Epithelial cell of esophagus (primary cell): ENCODE results near the gene EDC3.
A peak's percentile ranks its signal among the peaks of the same experiment; 100 is the strongest.
"Not testable (repeated sequence)": the region's sequence is repeated elsewhere in the genome, so short reads cannot be mapped to it uniquely, and the experiment has no call there.

Experiments
- DNase-seq: peaks from one replicate; pipeline ENCODE4 v3.0.0; 2010; ENCODE audit warnings: low read depth
- H3K4me3 ChIP-seq: 2 replicates; pipeline ENCODE4 v1.5.1; 2011; ENCODE audit warnings: mild to moderate bottlenecking, low read length, control low read depth
- CTCF ChIP-seq: IDR thresholded peaks from 2 replicates; pipeline ENCODE4 v1.5.1; 2011; ENCODE audit warnings: low read depth, mild to moderate bottlenecking, low read length, control low read depth, inconsistent platforms; ENCODE audit not compliant: insufficient read depth; ENCODE audit errors: missing control alignments

The EDC3 gene

GRCh38 chr15:74662064-74662860, 33.6 kb downstream of the EDC3 start:
- no peak for TF ChIP-seq CTCF
- no peak for DNase-seq
- no peak overlapping the region for H3K4me3 ChIP-seq

GRCh38 chr15:74661280-74661679, 34.5 kb downstream of the EDC3 start:
- DNase-seq, H3K4me3 ChIP-seq: not testable (repeated sequence)

GRCh38 chr15:74657846-74658245, 38.0 kb downstream of the EDC3 start:
- peak; percentile 19 for DNase-seq
- no peak for TF ChIP-seq CTCF
- H3K4me3 ChIP-seq: no peak overlapping the region

- no peak for DNase-seq
- no peak for TF ChIP-seq CTCF
Measured at GRCh38 chr15:74656935-74657535, 38.8 kb downstream of the EDC3 start.

GRCh38 chr15:74655424-74655823, 40.4 kb downstream of the EDC3 start:
- no peak for TF ChIP-seq CTCF
- DNase-seq: no peak
- H3K4me3 ChIP-seq: no peak overlapping the region

More at GRCh38 chr15:74656935-74657535, 38.8 kb downstream of the EDC3 start:
- no peak overlapping the region for H3K4me3 ChIP-seq

GRCh38 chr15:74653426-74654102, 42.3 kb downstream of the EDC3 start:
- DNase-seq: peak; percentile 40
- TF ChIP-seq CTCF: no peak

GRCh38 chr15:74651242-74651741, 44.5 kb downstream of the EDC3 start:
- no peak for TF ChIP-seq CTCF
- no peak overlapping the region for H3K4me3 ChIP-seq
- DNase-seq: peak; percentile 54

More at GRCh38 chr15:74653426-74654102, 42.3 kb downstream of the EDC3 start:
- no peak overlapping the region for H3K4me3 ChIP-seq
